GM19467 (cell line): Measurements from ENCODE around the gene SAMD1.
"Not testable (repeated sequence)": the region's sequence is repeated elsewhere in the genome, so short reads cannot be mapped to it uniquely, and the experiment has no call there.

Source experiments
- ATAC-seq: cut with Tn5 transposase; IDR thresholded peaks from one replicate; pipeline ENCODE4 v1.9.1; 2021; ENCODE audit warnings: mild to moderate bottlenecking, moderate library complexity; ENCODE audit not compliant: unreplicated experiment

SAMD1 gene

GRCh38 chr19:14042659-14043608 is 47.6 kb downstream of the SAMD1 start:
- not testable (repeated sequence) for ATAC-seq

GRCh38 chr19:14039181-14039580 is 51.4 kb downstream of the SAMD1 start:
- ATAC-seq: no peak
